Measurements from ENCODE around the gene THRA. TPM values are rescaled to one million over a fixed set of nuclear protein-coding genes. Genes with fewer than 3 reads are reported as not detected.

The THRA gene
- total RNA-seq, 4 donors from 2014 or later = 34.0 to 52.9 (median 44.8) TPM

DNA sequence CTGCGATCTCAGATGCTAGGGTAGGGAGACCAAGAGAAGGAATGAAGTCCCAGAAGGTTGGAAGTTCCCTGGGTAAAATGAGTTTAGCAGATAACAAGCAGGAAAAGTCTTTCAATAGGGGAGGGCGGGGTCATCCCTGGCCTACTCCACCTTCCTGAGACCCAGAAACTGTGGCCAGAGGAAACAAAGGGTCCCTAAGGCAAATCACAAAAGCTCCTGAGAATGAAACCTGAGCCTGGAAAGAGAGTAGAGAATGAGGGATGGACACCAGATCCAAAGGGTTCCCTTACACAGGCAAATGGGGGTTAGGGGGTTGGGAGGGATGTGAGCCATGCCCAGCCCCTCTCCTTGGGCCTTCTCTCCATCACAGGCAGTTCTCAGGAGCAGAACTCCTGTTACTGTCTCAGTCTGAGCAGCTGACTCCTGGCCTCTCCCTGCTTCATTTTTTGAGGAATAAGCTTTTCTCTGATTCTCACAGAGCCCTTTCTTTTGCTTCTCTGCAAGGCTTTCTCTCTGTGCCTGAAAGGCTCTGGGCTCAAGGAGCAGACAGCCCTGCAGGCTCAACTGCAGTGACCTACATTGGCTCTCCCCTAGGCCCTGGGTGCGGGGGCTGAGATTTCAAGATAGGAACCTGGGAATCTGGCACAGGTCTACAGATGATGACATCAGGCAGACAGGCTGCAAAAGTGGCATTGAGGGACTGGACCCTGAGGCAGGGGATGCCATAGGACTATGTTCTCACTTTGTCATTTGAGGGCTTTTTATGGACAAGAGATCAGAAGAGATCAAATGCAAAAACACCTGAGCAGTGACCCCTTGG is 47.5 kb downstream of the THRA start:
- peak overlapping the region; percentile 54 to 94 (median 93) for H3K27ac ChIP-seq
- intact Hi-C loops (cut with DNase I) = no loop called here
- no peak overlapping the region for H3K4me3 ChIP-seq (replicated peaks in 1 of 3)
- peak in 1 of 2 donors; percentile 11 for DNase-seq
- WGBS, 2 donors = 51 to 76% methylated on average over 3 of the region's 3 CpGs
- peaks cover 58 to 91% of the 10 kb centered on the region in 2 donors for H3K4me1 ChIP-seq
- TF ChIP-seq POLR2A (IDR thresholded peaks at IDR 0.05) = no peak
- TF ChIP-seq, protein P1, sequence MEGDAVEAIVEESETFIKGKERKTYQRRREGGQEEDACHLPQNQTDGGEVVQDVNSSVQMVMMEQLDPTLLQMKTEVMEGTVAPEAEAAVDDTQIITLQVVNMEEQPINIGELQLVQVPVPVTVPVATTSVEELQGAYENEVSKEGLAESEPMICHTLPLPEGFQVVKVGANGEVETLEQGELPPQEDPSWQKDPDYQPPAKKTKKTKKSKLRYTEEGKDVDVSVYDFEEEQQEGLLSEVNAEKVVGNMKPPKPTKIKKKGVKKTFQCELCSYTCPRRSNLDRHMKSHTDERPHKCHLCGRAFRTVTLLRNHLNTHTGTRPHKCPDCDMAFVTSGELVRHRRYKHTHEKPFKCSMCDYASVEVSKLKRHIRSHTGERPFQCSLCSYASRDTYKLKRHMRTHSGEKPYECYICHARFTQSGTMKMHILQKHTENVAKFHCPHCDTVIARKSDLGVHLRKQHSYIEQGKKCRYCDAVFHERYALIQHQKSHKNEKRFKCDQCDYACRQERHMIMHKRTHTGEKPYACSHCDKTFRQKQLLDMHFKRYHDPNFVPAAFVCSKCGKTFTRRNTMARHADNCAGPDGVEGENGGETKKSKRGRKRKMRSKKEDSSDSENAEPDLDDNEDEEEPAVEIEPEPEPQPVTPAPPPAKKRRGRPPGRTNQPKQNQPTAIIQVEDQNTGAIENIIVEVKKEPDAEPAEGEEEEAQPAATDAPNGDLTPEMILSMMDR (IDR thresholded peaks at IDR 0.05) = no peak
- H3K27me3 ChIP-seq = no peaks in the 10 kb centered on the region
- H3K36me3 ChIP-seq = no peaks in the 10 kb centered on the region
- H3K9me3 ChIP-seq = no peaks in the 10 kb centered on the region

DNA sequence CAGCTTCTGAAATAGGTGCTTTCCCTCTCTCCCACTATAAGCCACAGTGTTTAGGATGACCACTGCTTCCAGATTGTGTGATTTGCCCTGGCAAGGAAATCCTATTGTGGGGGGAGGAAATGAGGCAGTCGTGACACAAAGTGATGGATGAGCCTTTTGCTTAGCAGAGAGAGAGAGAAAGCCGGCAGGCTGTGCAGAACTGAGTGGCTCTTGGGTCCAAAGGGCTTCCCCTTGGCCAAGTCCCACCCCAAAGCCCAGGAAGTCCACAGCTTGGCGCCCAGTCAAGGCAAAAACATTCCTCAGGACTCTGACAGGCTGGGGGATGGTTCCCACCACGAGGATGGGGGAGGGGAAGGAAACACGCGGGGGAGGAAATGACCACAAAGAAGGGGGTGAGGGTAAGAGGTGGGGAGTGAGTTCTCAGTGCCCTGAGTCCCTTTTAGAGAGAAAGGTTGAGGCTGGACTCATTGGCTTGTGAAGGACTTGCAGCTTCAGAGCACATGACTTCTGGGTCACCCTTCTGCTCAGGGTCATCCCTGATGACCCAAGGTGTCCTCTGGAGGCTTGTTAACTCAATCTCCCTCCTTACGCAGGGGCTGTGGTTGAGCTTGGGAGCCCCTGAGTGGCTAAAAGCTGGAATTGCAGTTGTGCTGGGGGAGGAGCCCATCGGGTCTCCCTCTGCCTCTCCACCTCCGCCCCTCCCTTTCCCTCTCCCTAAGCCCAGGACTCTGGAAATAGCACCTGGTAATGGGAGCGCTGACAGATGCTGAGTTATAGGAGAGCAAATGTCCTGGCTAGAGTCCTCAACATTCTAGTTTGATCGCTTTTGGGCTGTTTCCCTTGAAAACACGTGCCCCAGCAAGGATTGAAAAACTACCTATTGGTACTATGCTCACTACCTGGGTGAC is 48.7 kb downstream of the THRA start:
- 0% methylated on average over 10 to 12 of the region's 12 CpGs for WGBS, 2 donors
- TF ChIP-seq, protein P1 (IDR thresholded peaks at IDR 0.05) = peak; percentile 45 to 97 (median 87)
- peak in 1 of 2 donors; percentile 52 for TF ChIP-seq POLR2A (IDR thresholded peaks at IDR 0.05)
- Histone ChIP-seq H3K9me3 (no peaks in the 10 kb centered on the region), H3K36me3 (no peaks in the 10 kb centered on the region), H3K27ac (peak overlapping the region; percentile 54 to 94 (median 93)), H3K27me3 (no peaks in the 10 kb centered on the region), H3K4me1 (peaks cover 56 to 83% of the 10 kb centered on the region in 2 donors), H3K4me3 (replicated peaks in 1 of 3) (no peak overlapping the region)
- intact Hi-C loops (cut with DNase I) = no loop called here
- DNase-seq = peak; percentile 98

DNA sequence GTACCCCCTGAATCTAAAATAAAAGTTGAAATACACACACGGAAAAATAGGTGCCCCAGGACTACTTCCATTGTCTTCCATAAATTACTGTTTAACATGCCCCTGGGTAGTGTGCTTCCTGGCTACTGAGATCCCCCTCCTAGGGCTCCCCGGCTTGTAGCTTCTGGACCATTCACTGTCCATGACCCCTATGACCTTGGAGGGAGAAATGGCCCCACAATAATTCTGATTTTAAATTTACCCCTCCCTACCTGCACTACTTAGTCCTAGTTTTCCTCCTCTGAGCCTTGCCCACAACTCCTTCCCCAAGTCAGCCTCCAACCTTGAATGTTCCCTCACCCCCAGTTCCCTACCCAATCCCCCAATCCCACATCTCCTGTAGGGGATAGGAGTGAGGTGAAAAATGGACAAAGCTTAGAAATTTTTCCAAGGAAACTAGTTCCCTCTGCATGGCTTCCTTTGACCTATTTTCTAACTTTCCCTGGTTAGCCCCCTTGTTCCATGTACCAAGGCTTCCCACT is 49.5 kb downstream of the THRA start:
- 17 to 20% methylated on average over 2 of the region's 2 CpGs for WGBS, 2 donors
- no peaks in the 10 kb centered on the region for H3K9me3 ChIP-seq
- peak overlapping the region; percentile 54 to 94 (median 93) for H3K27ac ChIP-seq
- H3K4me1 ChIP-seq = peaks cover 54 to 75% of the 10 kb centered on the region in 2 donors
- H3K36me3 ChIP-seq = no peaks in the 10 kb centered on the region
- intact Hi-C loops (cut with DNase I) = no loop called here
- TF ChIP-seq POLR2A (IDR thresholded peaks at IDR 0.05) = no peak
- TF ChIP-seq, protein P1 (IDR thresholded peaks at IDR 0.05) = no peak
- H3K27me3 ChIP-seq = no peaks in the 10 kb centered on the region
- no peak overlapping the region for H3K4me3 ChIP-seq (replicated peaks in 1 of 3)
- no peak for DNase-seq

DNA sequence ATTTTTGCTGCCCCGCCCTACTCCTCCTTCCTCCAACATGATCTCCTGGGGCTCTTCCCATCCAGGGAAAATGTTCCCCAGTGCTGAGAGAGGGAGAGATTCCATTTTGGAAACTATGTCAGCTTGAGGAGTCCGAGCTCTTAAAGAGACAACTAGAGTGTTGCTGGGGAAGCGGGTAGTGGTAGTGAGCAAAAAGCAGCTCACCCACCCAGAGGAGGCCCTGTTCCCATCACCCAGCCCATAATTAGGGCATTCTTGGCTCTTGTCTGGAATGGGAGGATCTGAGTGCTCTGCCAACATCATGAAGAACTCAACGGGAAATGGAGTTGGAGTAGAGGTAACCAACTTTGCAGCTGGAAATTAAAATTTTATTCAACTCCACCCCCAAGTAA is 49.9 kb downstream of the THRA start:
- H3K27me3 ChIP-seq = no peaks in the 10 kb centered on the region
- 41 to 48% methylated on average over 4 of the region's 4 CpGs for WGBS, 2 donors
- no peaks in the 10 kb centered on the region for H3K9me3 ChIP-seq
- no peak for DNase-seq
- H3K27ac ChIP-seq = peak overlapping the region; percentile 54 to 94 (median 93)
- TF ChIP-seq POLR2A (IDR thresholded peaks at IDR 0.05) = no peak
- TF ChIP-seq, protein P1 (IDR thresholded peaks at IDR 0.05) = no peak
- intact Hi-C loops (cut with DNase I) = no loop called here
- peaks cover 50 to 71% of the 10 kb centered on the region in 2 donors for H3K4me1 ChIP-seq
- H3K36me3 ChIP-seq = no peaks in the 10 kb centered on the region
- no peak overlapping the region for H3K4me3 ChIP-seq (replicated peaks in 1 of 3)

All from thyroid gland (tissue), 4 donors.